ENCODE data around the gene GNPTG. TPM values are rescaled to one million over a fixed set of nuclear protein-coding genes. Genes with fewer than 3 reads are reported as not detected.

GNPTG gene
- total and polyA plus RNA-seq, 2 of the 13 experiments (the other 11 are each of a cell fraction or from before 2014, with no cell fraction given): 22.7 to 71.1 TPM

GRCh38 chr16:1379304-1380076, 27.8 kb downstream of the GNPTG start (continued):
- TF ChIP-seq ZNF687 (CRISPR knock-in tag; IDR thresholded peaks at IDR 0.05): peak; percentile 61
- peak; percentile 67; the same call in 1 of the 2 replicates for TF ChIP-seq MXD4 (CRISPR knock-in tag; IDR thresholded peaks at IDR 0.05)
- no peak for TF ChIP-seq ZNF773 (CRISPR knock-in tag; IDR thresholded peaks at IDR 0.05; ENCODE audit: borderline replicate concordance)
- TF ChIP-seq TFDP1 (CRISPR knock-in tag; IDR thresholded peaks at IDR 0.05; ENCODE audit: borderline replicate concordance): 0 out of 2 replicates have a peak, but pooled peaks have one; percentile 52
- no peak for TF ChIP-seq HDAC6 (IDR thresholded peaks at IDR 0.05; ENCODE audit: low read depth, low read length)
- no peak for TF ChIP-seq SKI (IDR thresholded peaks at IDR 0.05; ENCODE audit: partially characterized antibody)
- TF ChIP-seq GPN1 (CRISPR knock-in tag; IDR thresholded peaks at IDR 0.05; ENCODE audit: borderline replicate concordance): no peak
- no peak for TF ChIP-seq KDM5B (CRISPR knock-in tag; IDR thresholded peaks at IDR 0.05; ENCODE audit: borderline replicate concordance)
- no peak for TF ChIP-seq MLLT10 (CRISPR knock-in tag; IDR thresholded peaks at IDR 0.05)
- TF ChIP-seq ZNF24 (IDR thresholded peaks at IDR 0.05): no peak
- TF ChIP-seq KLF15 (CRISPR knock-in tag; IDR thresholded peaks at IDR 0.05; ENCODE audit: borderline replicate concordance): no peak
- peak; percentile 27 for TF ChIP-seq ZEB1 (IDR thresholded peaks at IDR 0.05; ENCODE audit: insufficient replicate concordance, low read depth)
- peak; percentile 33; the same call in 1 of the 2 replicates for TF ChIP-seq NFKB2 (CRISPR knock-in tag; IDR thresholded peaks at IDR 0.05; ENCODE audit: borderline replicate concordance)
- TF ChIP-seq CSRNP2 (CRISPR knock-in tag; conservative IDR thresholded peaks at IDR 0.05; ENCODE audit: low read depth): no peak
- TF ChIP-seq TSC22D2 (CRISPR knock-in tag; IDR thresholded peaks at IDR 0.05; ENCODE audit: borderline replicate concordance): no peak
- no peak for TF ChIP-seq ZNF329 (CRISPR knock-in tag; IDR thresholded peaks at IDR 0.05; ENCODE audit: low read depth)
- TF ChIP-seq KLF13 (CRISPR knock-in tag; IDR thresholded peaks at IDR 0.05): no peak
- TF ChIP-seq POLR2A (IDR thresholded peaks at IDR 0.05; ENCODE audit: insufficient read depth in 1 of 2, low read depth in 2 of 2, low read length in 2 of 2): peak; percentile 55 to 74
- TF ChIP-seq ATF4 (CRISPR knock-in tag; IDR thresholded peaks at IDR 0.05): no peak
- peak; percentile 57; the same call in 1 of the 2 replicates for TF ChIP-seq REL (CRISPR knock-in tag; conservative IDR thresholded peaks at IDR 0.05)
- no peak for TF ChIP-seq ZNF10 (CRISPR knock-in tag; IDR thresholded peaks at IDR 0.05; ENCODE audit: borderline replicate concordance, low read depth)
- TF ChIP-seq JARID2 (CRISPR knock-in tag; IDR thresholded peaks at IDR 0.05; ENCODE audit: insufficient replicate concordance): no peak
